MCF 10A (cell line): ENCODE results near the gene FEZ2. TPM values are rescaled to one million over a fixed set of nuclear protein-coding genes. Genes with fewer than 3 reads are reported as not detected.

Source experiments
- BruUV-seq: library from RNA; stranded (reverse); fragments of 400-500 nt; replicated peaks from 2 replicates; lab custom pipeline; 2021; lab: Mats Ljungman, UMichigan
- CTCF ChIA-PET: fragments of 300-600 bp; sonication (Branson Sonifier 250); formaldehyde crosslinking; extraction: SDS; loops from one replicate; lab custom pipeline; 2021; ENCODE audit warnings: antibody characterized with exemption, inconsistent platforms; lab: Yijun Ruan, JAX
- POLR2A ChIA-PET: fragments of 300-600, 350-650 bp; sonication (Branson Sonifier 250); formaldehyde crosslinking; extraction: SDS; loops from one replicate; lab custom pipeline; 2020; ENCODE audit warnings: antibody characterized with exemption, inconsistent platforms; lab: Yijun Ruan, JAX
- DNase-seq: peaks from one replicate; pipeline ENCODE4 v3.0.0-alpha.2; 2018; ENCODE audit not compliant: unreplicated experiment
- H3K27ac Mint-ChIP-seq: one replicate; pipeline ENCODE4 v1.8.0; 2022; ENCODE audit warnings: mild to moderate bottlenecking, low read depth, mixed read lengths; ENCODE audit not compliant: unreplicated experiment
- H3K27me3 Mint-ChIP-seq: one replicate; pipeline ENCODE4 v1.8.0; 2022; ENCODE audit warnings: mixed read lengths; ENCODE audit not compliant: insufficient read depth, unreplicated experiment
- H3K36me3 Mint-ChIP-seq: one replicate; pipeline ENCODE4 v1.8.0; 2022; ENCODE audit warnings: mild to moderate bottlenecking, moderate library complexity, mixed read lengths; ENCODE audit not compliant: insufficient read depth, unreplicated experiment
- H3K4me1 Mint-ChIP-seq: one replicate; pipeline ENCODE4 v1.8.0; 2022; ENCODE audit warnings: mixed read lengths; ENCODE audit not compliant: insufficient read depth, unreplicated experiment
- H3K4me3 Mint-ChIP-seq: one replicate; pipeline ENCODE4 v1.8.0; 2022; ENCODE audit warnings: mild to moderate bottlenecking, moderate library complexity, mixed read lengths; ENCODE audit not compliant: unreplicated experiment
- H3K9me3 Mint-ChIP-seq: one replicate; pipeline ENCODE4 v1.8.0; 2022; ENCODE audit warnings: mixed read lengths; ENCODE audit not compliant: unreplicated experiment
- CTCF ChIP-seq: fragments of 200-600 bp; IDR thresholded peaks from one replicate; pipeline ENCODE4 v1.8.0; 2022; ENCODE audit warnings: antibody characterized with exemption, mild to moderate bottlenecking; ENCODE audit not compliant: unreplicated experiment
- intact Hi-C: fragments of 100-400 bp; cut with micrococcal nuclease; formaldehyde crosslinking; loops from 2 replicates; pipeline ENCODE4 v1.14.1; 2022
- total RNA-seq: library from RNA; stranded (reverse); gene quantifications from 2 replicates; pipeline ENCODE4 v1.2.3, GENCODE V29; 2022

The FEZ2 gene
- total RNA-seq, 1 experiment from 2014 or later, result 31.9 TPM

GRCh38 chr2:36586672-36587071 lies 11.3 kb downstream of the FEZ2 start:
- Mint-ChIP-seq H3K4me3 (no peak overlapping the region), H3K4me1 (peaks cover 17% of the 10 kb centered on the region), H3K27me3 (no peaks in the 10 kb centered on the region), H3K9me3 (no peaks in the 10 kb centered on the region), H3K36me3 (peaks cover 41% of the 10 kb centered on the region), H3K27ac (no peak overlapping the region)
- intact Hi-C loops, result no loop called here
- CTCF ChIA-PET, result interaction anchor here (0.8 kb wide), 1 partner anchor 23 kb away, joined by 3 read pairs; no protein-coding TSS in a partner anchor
- TF ChIP-seq CTCF, result no peak
- no peak for DNase-seq
- BruUV-seq, result no TSS peak
- POLR2A ChIA-PET, result interaction anchor here (1.0 kb wide), 1 partner anchor 36 kb away, joined by 4 read pairs; no protein-coding TSS in a partner anchor

GRCh38 chr2:36584148-36584794 lies 13.7 kb downstream of the FEZ2 start:
- BruUV-seq, result no TSS peak
- Mint-ChIP-seq H3K9me3 (no peaks in the 10 kb centered on the region), H3K4me1 (peaks cover 9% of the 10 kb centered on the region), H3K36me3 (peaks cover 54% of the 10 kb centered on the region), H3K4me3 (no peak overlapping the region), H3K27ac (peak overlapping the region; percentile 44), H3K27me3 (no peaks in the 10 kb centered on the region)
- no peak for TF ChIP-seq CTCF
- intact Hi-C loops, result no loop called here
- DNase-seq, result peak; percentile 30
- POLR2A ChIA-PET, result interaction anchor here (1.4 kb wide), 1 partner anchor 12 kb away, joined by 5 read pairs; no protein-coding TSS in a partner anchor
- CTCF ChIA-PET, result interaction anchor here (0.6 to 0.7 kb wide), 2 partner anchors 20 to 21 kb away, joined by 3 to 4 read pairs; no protein-coding TSS in a partner anchor

- ChIA-PET CTCF (interaction anchor here (0.6 kb wide), 1 partner anchor 37 kb away, joined by 3 read pairs; no protein-coding TSS in a partner anchor), POLR2A (interaction anchor here (1.4 kb wide), 1 partner anchor 13 kb away, joined by 5 read pairs; no protein-coding TSS in a partner anchor)
- BruUV-seq, result no TSS peak
- H3K9me3 Mint-ChIP-seq, result no peaks in the 10 kb centered on the region
- intact Hi-C loops, result no loop called here
- H3K27ac Mint-ChIP-seq, result no peak overlapping the region
- no peak for TF ChIP-seq CTCF
- H3K27me3 Mint-ChIP-seq, result no peaks in the 10 kb centered on the region
- peaks cover 67% of the 10 kb centered on the region for H3K36me3 Mint-ChIP-seq
- no peak for DNase-seq
- peaks cover 19% of the 10 kb centered on the region for H3K4me1 Mint-ChIP-seq
- H3K4me3 Mint-ChIP-seq, result no peak overlapping the region
These were observed 15.0 kb downstream of the FEZ2 start for GRCh38 chr2:36582951-36583350.

- Mint-ChIP-seq H3K36me3 (peaks cover 68% of the 10 kb centered on the region), H3K4me3 (no peak overlapping the region), H3K9me3 (no peaks in the 10 kb centered on the region), H3K27me3 (no peaks in the 10 kb centered on the region), H3K27ac (no peak overlapping the region), H3K4me1 (peaks cover 19% of the 10 kb centered on the region)
- DNase-seq, result no peak
- BruUV-seq, result no TSS peak
- no peak for TF ChIP-seq CTCF
- intact Hi-C loops, result no loop called here
- ChIA-PET CTCF (no interaction called here), POLR2A (interaction anchor here (0.5 to 1.4 kb wide), 3 partner anchors 14 to 36 kb away, joined by 3 to 5 read pairs (median 3); partner anchors contain the start of gene FEZ2)
These were observed 15.4 kb downstream of the FEZ2 start for GRCh38 chr2:36582538-36582937.
